ENCODE results near the gene DHRSX.
"Not testable (repeated sequence)": the region's sequence is repeated elsewhere in the genome, so short reads cannot be mapped to it uniquely, and the experiment has no call there.

The DHRSX gene

DNA sequence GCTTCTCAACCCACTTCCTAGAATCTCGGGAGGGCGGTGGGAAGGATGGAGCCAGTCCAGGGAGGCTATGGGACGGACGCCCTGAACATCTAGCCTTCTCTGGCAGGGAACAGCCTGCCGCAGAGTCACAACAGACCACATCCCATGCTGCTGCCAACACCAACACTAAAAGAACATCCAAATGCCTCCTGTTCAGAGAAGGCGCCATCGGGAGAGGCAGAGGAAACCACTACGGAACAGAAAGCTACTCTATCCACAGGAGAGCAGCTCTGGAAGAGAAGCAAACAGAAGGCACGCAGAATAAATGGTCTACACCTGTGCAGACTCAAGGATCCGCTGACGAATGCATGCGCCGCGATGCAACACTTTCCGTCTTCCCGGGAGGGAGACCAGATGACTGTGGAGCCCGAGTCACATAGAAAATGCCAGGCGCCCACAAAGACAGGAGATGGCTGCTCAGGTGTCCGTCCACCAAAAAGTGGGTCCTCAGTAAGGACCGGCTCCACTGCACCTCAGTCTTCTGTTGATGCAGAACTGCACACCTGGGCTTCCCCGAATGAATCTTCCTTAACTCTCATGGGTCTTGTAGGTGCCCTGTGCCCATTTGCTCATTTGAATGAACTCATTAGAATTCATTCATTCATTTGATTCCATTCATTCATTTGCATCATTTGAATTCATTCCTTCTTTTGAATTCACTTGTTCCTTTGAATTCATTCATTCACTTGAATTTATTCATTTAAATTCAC is 217.5 kb downstream of the DHRSX start:
- CTCF ChIA-PET, result no interaction called here
- no peak overlapping the region for H3K4me3 ChIP-seq (ENCODE audit: low read depth, low read length)
- TF ChIP-seq, protein P1, sequence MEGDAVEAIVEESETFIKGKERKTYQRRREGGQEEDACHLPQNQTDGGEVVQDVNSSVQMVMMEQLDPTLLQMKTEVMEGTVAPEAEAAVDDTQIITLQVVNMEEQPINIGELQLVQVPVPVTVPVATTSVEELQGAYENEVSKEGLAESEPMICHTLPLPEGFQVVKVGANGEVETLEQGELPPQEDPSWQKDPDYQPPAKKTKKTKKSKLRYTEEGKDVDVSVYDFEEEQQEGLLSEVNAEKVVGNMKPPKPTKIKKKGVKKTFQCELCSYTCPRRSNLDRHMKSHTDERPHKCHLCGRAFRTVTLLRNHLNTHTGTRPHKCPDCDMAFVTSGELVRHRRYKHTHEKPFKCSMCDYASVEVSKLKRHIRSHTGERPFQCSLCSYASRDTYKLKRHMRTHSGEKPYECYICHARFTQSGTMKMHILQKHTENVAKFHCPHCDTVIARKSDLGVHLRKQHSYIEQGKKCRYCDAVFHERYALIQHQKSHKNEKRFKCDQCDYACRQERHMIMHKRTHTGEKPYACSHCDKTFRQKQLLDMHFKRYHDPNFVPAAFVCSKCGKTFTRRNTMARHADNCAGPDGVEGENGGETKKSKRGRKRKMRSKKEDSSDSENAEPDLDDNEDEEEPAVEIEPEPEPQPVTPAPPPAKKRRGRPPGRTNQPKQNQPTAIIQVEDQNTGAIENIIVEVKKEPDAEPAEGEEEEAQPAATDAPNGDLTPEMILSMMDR (IDR thresholded peaks at IDR 0.05; ENCODE audit: insufficient read depth, low read length, missing control alignments), result no peak
- no peak for DNase-seq (ENCODE audit: low read depth, low spot score)
- POLR2A ChIA-PET, result no interaction called here

DNA sequence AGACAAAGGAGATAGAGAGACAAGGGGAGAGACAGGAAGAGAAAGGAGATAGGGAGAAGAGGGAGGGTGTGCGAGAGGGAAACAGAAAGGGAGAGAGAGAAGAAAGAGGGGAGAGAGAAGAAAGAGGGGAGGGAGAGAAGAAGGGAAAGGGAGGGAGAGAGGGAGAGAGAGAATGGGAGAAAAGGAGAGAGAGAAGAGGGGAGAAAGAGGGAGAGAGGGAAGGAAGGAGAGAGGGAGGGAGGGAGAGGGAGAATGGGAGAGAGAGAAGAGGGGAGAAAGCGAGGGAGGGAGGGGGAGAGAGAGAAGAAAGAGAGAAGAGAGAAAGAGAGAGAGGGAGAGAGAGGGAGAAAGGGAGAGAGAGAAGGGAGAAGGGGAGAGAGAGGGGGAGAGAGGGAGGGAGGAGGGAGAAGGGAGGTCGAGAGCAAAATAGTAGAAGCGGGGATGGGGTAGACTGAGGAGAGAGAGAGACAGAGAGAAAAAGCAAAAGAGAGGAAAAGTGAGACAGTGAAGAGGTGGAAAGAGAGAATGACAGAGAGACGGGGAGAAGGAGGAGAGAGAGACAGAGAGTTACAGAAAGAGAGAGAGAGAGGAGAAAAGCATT is 218.2 kb downstream of the DHRSX start:
- no peak for DNase-seq (ENCODE audit: low read depth, low spot score)
- CTCF ChIA-PET, result no interaction called here
- H3K4me3 ChIP-seq (ENCODE audit: low read depth, low read length), result no peak overlapping the region
- POLR2A ChIA-PET, result no interaction called here
- TF ChIP-seq, protein P1 (IDR thresholded peaks at IDR 0.05; ENCODE audit: insufficient read depth, low read length, missing control alignments), result no peak

DNA sequence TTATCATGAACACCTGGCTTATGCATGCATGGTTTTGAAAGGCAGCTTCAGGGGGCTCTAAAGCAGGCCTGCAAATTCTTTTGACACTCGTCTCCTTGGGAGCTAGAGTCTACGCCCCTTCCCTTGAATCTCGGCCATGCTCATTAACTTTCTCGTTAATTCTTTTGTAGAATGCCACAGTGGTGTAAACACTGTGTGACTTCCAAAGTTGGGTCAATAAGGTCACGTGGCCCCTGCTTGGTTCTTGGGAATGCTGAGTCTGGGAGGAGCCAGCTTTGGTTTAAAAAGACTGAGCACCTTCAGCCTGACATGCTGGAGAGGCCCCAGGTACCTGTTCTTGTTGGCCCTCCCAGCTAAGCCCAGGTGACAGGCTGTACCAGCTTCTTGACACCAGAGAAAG is 228.4 kb downstream of the DHRSX start:
- TF ChIP-seq, protein P1 (IDR thresholded peaks at IDR 0.05; ENCODE audit: insufficient read depth, low read length, missing control alignments), result no peak
- DNase-seq (ENCODE audit: low read depth, low spot score), result no peak
- ChIA-PET CTCF (no interaction called here), POLR2A (no interaction called here)
- no peak overlapping the region for H3K4me3 ChIP-seq (ENCODE audit: low read depth, low read length)

DNA sequence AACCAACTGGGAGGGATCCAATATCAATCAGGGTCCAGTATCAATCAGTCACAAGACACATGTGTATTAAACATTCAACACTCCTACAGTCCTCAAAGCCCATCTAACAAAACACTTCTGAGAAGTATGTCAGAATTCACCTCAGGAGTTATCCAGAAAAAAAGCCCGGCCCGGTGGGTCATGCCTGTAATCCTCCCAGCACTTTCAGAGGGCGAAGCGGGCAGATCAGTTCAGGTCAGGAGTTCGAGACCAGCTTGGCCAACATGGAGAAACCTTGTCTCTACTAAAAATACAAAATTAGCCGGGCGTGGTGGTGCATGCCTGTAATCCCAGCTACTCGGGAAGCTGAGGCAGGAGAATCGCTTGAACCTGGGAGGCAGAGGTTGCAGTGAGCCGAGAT is 229.2 kb downstream of the DHRSX start:
- H3K4me3 ChIP-seq (ENCODE audit: low read depth, low read length); DNase-seq (ENCODE audit: low read depth, low spot score); POLR2A ChIA-PET; CTCF ChIA-PET: not testable (repeated sequence)

DNA sequence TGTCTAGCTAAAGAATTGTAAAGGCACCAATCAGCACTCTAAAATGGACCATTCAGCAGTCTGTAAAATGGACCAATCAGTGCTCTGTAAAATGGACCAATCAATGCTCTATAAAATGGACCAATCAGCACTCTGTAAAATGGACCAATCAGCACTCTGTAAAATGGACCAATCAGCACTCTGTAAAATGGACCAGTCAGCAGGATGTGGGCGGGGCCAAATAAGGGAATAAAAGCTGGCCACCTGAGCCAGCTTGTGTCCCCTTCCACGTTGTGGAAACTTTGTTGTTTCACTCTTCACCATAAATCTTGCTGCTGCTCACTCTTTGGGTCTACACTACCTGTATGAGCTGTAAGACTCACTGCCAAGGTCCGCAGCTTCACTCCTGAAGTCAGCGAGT is 230.0 kb downstream of the DHRSX start:
- POLR2A ChIA-PET; H3K4me3 ChIP-seq (ENCODE audit: low read depth, low read length); DNase-seq (ENCODE audit: low read depth, low spot score); CTCF ChIA-PET: not testable (repeated sequence)

DNA sequence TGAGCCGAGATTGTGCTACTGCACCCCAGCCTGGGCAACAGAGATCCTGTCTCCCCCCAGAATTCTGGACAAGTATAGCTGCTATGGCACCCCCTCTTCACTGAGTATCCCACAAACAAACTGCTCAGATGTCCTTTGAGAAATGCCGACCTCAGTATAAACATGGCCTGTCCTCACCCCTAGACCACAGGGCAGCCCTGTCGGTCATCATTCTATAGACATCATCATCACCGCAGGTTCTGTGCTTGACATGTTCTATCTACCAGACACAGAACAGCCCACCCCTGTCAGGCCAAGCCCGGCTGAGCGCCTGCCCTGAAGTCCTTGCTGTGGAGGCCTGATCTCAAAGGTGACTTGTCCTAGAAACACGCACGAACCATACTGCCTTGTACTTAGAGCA is 232.9 kb downstream of the DHRSX start:
- no peak for DNase-seq (ENCODE audit: low read depth, low spot score)
- TF ChIP-seq, protein P1 (IDR thresholded peaks at IDR 0.05; ENCODE audit: insufficient read depth, low read length, missing control alignments), result no peak
- ChIA-PET CTCF (no interaction called here), POLR2A (no interaction called here)
- no peak overlapping the region for H3K4me3 ChIP-seq (ENCODE audit: low read depth, low read length)

DNA sequence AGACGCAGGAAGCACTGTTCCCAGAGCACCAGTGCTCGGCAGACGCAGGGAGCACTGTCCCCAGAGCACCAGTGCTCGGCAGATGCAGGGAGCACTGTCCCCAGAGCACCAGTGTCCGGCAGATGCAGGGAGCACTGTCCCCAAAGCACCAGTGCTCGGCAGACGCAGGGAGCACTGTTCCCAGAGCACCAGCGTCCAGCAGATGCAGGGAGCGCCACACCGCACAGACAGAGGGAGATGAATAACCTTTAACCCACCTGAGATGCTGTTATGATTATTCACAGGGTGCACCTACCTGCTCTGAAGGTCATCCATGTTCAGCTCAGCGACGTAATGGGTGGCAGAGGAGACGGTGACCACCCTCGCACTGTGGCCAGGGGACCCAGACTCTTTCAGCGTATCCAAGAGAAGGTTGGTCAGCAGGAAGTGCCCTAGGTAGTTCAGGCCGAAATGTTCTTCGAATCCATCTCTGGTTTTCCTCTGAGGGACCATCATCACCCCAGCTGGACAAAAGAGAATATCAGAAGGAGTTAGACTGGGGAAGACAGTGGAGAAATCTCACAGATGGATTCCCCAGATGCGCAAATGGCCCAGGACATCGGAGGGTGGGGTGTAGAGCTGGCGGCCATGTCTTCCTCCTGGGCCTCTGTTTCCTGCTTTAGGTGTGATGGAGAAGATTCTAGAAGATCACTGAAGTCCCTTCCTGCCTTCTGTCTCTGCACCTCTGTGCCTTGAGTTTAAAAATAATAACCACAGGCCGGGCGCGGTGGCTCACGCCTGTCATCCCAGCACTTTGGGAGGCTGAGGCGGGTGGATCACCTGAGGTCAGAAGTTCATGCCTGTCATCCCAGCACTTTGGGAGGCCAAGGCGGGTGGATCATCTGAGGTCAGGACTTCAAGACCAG is 234.1 kb downstream of the DHRSX start:
- no peak overlapping the region for H3K4me3 ChIP-seq (ENCODE audit: low read depth, low read length)
- POLR2A ChIA-PET, result no interaction called here
- CTCF ChIA-PET, result no interaction called here
- TF ChIP-seq, protein P1 (IDR thresholded peaks at IDR 0.05; ENCODE audit: insufficient read depth, low read length, missing control alignments), result no peak
- DNase-seq (ENCODE audit: low read depth, low spot score), result no peak

DNA sequence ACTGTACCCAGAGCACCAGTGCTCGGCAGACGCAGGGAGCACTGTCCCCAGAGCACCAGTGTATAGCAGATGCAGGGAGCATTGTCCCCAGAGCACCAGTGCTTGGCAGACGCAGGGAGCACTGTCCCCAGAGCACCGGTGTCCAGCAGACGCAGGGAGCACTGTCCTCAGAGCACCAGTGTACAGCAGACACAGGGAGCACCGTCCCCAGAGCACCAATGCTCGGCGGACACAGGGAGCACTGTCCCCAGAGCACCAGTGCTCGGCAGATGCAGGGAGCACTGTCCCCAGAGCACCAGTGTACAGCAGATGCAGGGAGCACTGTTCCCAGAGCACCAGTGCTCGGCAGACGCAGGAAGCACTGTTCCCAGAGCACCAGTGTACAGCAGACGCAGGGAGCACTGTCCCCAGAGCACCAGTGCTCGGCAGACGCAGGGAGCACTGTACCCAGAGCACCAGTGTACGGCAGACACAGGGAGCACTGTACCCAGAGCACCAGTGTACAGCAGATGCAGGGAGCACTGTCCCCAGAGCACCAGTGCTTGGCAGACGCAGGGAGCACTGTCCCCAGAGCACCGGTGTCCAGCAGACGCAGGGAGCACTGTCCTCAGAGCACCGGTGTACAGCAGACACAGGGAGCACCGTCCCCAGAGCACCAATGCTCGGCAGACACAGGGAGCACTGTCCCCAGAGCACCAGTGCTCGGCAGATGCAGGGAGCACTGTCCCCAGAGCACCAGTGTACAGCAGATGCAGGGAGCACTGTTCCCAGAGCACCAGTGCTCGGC is 234.9 kb downstream of the DHRSX start:
- CTCF ChIA-PET; DNase-seq (ENCODE audit: low read depth, low spot score); POLR2A ChIA-PET; H3K4me3 ChIP-seq (ENCODE audit: low read depth, low read length): not testable (repeated sequence)
